Glomerular endothelial cell (primary cell): ENCODE measurements around the gene UBA1. TPM values are rescaled to one million over a fixed set of nuclear protein-coding genes. Genes with fewer than 3 reads are reported as not detected.
A peak's percentile ranks its signal among the peaks of the same experiment; 100 is the strongest.

ENCODE experiments used
- DNase-seq: peaks from one replicate; pipeline ENCODE4 v3.0.0-alpha.2; 2011; ENCODE audit warnings: low read depth, low spot score; ENCODE audit errors: extremely low read depth
- total RNA-seq: library from RNA; depleted of rRNA; stranded (reverse); fragments of >200 nt; gene quantifications from 2 replicates; pipeline ENCODE4 v1.2.3, GENCODE V29; 2015

Gene UBA1
- total RNA-seq = 252 and 278 TPM in 2 replicates

DNA sequence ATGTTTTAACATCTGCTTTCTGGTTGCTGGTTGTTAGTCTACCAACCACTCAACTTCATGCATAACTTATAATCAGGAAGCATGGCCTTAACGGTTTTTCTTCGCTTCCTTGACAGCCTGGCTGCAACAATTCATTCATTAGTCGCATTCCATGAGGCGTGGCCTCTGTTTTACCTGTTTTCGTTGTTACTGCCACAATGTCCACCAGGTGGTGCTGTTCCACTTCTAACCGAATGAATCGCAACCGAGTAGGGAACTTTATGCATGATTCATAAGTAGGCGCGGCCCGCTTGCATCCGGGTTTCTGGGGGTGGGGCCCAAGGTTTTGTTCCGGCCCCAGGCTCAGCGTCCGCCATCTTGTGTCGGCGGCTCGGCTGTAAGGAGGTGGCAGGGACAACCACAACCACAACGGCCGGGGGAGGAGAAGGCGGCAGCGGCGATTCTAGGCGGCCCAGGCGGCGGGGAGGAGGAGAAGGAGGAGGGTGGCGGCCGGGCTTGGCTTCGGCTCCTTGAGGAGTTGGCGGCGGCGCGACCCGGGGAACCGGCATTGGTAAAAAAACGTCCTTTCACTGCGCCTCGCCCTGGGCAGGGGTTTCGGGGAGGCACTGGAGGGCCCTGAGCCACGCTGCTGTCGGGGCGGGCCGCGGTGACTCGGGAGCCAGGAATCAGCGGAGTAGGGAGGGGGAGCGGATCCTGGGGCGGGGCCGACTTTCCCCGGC is at the start of gene UBA1:
TSS of gene UBA1 (plus strand) at position 355 of the 719 bp plus-strand sequence. CDS start 4,974 bp downstream, outside the sequence.
- peak; percentile 97 for DNase-seq

DNA sequence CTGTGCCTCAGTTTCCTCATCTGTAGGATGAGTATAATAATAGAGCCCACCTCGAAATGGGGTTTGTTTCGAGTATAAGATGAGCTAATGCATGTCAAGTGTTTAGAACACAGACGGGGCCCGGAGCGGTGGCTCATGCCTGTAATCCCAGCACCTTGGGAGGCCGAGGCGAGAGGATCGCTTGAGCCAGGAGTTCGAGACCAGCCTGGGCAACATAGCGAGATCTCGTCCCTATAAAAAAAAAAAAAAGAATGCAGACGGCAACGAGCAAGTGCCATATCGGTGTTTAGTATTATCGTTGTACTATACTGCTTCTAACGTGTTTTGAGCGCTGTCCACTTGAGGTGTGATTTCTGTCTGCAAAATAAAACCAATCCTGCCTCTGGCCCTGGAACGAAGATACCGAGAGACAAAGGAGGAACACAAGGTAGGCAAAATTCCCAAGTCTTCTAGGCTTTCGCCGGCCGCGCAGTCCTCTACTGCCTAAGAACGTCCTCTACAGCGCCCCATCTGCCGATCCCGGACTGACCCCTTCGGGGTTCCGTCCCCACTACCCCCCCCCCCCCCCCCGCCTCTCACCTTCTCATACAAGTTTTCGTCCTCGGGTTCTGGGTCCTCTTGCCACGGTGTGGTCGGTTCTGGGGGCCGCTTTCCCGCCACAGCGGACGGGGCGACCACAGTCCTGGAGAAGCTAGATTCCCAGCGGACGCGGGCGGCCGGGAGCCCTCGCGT is 49.6 kb upstream of the UBA1 start:
- no peak for DNase-seq

DNA sequence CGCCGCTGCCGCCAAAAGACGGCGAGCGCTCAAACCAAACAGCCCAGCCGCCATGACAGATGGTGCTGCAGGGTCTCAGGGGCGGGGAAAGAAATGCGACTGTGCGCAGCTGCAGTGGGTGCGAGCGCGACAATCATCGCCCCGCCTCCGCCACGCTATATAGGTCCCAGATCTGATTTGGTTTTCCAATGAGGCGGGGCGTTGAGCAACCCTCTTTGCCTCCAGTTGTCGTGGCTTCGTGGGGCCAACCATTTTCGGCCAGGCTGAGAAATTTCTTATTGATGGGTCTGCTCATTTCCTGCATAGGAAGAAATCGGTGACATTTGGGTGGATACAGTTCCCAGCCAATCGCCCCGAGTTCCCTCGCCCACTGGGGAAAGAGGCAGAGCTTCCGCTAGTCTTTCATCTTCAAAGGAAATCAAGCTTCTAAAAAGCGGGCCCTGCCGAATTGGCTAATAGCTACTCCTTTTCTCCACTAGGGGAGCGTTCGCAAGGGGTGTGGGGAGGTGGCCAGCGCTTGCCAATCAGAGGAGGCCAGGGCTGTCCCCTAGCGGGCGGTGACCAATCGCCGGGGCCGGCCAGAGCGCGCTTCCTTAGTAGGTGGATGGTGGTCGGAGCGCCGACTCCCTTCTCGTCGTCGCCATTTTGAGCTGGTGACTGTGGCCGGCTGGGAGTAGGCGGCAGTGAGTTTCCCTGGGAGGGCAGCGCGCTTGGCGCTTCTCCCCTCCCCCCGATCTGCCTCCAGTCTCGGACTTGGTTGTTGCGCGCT is 48.8 kb upstream of the UBA1 start, which contains the start of the genes NDUFB11 and RBM10:
TSS of gene NDUFB11 (minus strand) at position 77 of the 769 bp plus-strand sequence. CDS start at position 54, 23 bp downstream.
TSS of gene RBM10 (plus strand) at position 596 of the 769 bp plus-strand sequence. CDS start 2,261 bp downstream, outside the sequence.
- peak; percentile 60 for DNase-seq

DNA sequence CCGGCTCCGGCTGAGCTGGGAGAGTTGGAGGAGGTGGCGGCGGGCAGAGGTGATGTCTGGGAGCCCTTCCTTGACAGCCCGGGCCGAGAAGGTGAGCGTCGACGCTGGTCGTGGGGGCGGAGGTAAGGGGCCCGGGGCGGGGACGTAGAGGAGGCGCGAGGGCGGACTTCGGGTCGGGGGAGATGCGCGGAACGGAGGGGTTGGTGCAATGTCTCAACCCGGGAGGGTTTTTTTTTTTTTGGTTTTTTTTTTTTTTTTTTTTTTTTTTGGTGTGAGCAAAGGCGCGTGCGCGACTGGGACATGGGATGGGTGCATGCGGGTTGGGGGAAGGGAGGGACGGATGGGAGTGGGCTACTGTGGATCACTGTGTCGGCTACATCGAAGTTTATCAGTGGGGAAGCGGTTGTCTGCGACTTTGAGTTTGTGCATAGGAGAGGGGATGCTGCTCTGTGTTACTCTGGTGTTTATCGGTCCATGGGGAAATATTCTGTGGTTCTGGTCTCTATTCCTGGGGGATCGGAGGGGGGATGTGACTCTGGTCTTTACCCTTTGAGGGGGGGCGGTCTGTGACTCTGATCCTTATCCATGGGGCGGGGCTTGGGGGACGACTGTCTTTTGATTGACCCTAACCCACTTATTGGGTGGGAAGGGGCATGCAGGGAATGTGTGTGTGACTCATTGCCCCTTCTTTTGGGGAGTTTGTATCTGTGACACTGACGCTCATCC is 48.1 kb upstream of the UBA1 start:
- no peak for DNase-seq

DNA sequence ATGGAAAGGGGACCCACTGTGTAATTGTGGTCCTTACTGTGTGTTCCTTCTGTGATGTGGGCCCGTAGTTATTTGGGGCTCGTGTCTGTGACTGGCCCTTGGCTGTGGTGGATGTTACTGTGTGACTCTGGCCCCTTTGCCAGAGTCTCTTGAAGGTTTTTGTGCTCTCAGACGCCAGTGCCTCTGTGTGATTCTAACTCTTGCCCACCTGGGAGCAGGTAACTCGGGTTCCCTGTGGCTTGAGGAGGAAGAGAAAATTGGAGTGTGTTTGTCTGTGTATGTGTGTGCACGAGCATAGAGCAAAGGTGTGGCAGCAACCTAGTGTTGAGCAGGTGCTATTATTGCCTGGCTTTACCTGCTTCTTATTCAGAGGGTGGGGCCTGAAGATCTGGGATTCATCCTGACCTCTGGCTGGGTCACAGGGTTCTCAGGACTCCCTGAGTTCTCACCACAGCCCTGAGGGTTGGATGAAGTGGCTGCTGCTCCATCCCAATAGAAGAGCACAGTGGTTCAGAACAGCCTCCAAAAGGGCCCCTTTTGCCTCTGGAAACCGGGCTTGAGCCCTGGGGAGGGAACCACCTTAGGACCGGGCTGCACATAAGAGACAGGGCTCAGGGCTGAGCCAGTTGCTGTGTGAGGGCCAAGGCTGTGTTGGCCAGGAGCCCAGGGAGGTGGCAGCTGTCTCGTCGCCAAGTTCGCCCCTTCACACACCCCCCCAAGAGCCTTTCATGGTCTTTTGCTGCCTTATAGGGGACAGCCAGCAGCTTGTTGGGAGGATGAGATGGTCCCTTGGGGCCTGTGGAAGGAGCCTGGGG is 47.3 kb upstream of the UBA1 start:
- no peak for DNase-seq

DNA sequence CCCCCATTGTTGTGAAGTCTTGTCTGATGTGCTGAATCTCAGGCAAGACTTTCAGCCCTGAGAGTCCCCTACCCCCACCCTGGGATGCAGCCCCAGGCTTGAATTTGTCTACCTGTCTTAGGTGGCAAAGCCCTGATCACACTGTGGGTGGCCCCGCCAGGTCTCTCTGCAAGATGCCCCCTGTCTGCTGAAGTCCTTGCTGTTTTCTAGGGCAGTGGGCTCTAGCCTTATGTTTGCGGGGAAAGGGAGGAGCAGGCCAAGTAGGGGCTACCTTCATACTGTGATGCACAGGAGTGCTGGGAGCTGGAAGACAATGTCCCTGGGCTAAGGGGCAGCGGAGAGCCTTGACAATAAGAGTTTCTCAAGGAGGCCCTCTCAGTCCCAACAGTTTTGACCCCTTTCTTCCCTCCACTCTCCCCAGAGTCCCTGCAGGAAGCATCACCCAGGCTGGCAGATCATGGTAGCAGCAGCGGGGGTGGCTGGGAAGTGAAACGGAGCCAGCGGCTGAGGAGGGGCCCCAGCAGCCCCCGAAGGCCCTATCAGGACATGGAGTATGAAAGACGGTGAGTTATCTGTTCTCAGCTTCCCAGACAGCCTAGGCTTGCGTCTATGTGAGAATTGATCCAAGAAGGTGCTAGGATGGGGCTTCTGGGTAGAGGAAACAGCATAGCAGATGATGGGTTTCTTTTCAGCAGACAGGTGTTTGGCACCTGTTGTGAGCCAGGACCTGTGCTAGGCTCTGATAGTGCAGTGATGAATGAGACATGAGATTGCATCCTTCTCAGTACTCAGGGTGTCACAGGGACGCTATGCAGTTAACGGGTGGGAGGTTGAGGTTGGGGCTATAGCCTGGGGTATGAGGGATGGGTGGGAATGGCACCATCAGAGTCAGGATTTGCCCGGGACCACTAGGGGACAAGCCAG is 46.4 kb upstream of the UBA1 start:
- DNase-seq = no peak

- no peak for DNase-seq
These were observed 44.7 kb upstream of the UBA1 start for GRCh38 chrX:47148946-47149345.

GRCh38 chrX:47151435-47151834 is 42.2 kb upstream of the UBA1 start:
- DNase-seq = no peak

DNA sequence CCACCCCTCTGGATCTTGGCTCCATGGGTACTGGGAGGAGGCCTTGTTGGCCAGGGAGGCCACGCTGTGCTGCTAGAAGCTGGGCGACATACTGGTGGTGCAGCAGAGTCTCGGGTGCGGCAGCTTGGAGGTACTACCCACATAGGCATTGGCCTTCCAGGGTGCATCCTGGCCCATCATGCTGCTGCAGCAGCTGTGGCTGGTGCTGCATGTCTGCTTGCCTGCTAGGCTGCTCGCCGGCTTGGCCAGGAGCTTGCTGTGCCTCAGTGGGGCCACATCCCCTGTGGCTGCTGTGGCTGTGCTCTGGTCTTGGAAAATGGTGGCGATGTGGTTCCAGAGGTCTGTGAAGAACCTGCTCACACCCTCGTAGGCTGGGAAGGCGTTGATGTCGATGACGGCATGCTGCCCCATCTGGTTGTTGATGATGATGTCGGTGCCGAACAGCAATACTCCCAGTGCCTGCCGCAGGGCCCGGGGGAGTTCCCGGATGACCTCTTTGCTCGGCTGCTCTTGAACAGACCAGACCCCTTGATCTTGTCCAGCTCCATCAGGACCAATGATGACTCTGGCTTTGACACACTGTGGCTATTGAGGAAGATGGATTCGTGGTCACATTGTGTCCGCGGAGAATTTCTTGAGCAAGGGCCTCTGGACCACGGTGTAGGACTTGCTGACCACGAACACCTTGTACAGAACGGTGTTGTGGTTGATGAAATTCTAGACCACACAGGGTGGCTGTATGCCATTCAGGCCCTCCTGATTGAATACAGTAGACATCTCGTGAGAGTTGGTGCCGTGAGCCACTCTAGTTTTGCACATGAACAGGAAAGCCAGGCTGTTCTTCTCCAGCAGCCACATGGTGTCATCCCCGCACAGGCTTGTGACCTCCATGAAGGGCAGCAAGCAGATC is 36.8 kb upstream of the UBA1 start:
- DNase-seq = no peak

- no peak for DNase-seq
These were observed 35.5 kb upstream of the UBA1 start for GRCh38 chrX:47158131-47158530.

DNA sequence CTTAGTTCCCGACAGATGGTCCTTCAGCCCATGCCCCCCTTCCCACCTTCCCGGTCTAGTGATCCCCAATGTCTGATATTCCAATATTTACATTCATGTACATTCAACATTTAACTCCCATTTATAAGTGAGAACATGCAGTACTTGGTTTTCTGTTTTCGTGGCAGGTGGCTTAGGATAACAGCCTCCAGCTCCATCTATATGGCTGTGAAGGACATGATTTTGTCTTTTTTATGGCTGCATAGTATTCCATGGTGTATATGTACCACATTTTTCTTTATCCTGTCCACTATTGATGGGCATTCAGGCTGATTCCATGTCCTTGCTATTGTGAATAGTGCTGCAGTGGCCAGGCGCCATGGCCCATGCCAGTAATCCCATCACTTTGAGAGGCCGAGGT is 34.8 kb upstream of the UBA1 start:
- no peak for DNase-seq

- no peak for DNase-seq
These were observed 32.8 kb upstream of the UBA1 start for GRCh38 chrX:47160781-47161180.

DNA sequence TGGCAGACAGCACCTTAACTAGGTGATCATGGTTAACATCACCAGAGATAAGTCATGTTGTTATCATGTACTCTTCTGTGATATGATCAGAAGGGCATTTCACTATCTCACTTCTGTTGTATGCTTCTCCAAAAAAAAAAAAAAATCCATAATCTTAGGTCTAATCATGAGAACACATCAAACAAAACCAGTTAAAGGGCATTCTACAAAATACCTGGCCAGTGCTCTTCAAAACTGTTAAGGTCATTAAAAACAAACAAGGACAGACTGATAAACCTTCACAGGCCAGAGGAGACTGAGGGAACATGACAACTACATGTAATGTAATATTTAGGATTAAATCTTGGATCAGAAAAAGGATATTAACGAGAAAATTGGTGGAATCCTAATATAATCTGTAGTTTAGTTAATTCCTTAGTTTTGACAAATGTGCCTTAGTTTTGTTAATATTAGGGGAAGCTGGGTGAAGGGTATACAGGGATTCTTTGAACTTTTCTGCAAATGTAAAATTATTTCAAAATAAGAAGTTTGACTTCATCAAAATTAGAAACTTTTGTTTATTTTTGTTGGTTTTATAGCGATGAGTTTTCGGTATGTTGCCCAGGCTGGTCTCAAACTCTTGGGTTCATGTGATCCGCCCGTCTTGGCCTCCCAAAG is 30.6 kb upstream of the UBA1 start:
- DNase-seq = no peak

GRCh38 chrX:47164420-47164819 is 29.2 kb upstream of the UBA1 start:
- DNase-seq = no peak

GRCh38 chrX:47166126-47166525 is 27.5 kb upstream of the UBA1 start:
- no peak for DNase-seq

- no peak for DNase-seq
These were observed 25.0 kb upstream of the UBA1 start for GRCh38 chrX:47168495-47169073.

DNA sequence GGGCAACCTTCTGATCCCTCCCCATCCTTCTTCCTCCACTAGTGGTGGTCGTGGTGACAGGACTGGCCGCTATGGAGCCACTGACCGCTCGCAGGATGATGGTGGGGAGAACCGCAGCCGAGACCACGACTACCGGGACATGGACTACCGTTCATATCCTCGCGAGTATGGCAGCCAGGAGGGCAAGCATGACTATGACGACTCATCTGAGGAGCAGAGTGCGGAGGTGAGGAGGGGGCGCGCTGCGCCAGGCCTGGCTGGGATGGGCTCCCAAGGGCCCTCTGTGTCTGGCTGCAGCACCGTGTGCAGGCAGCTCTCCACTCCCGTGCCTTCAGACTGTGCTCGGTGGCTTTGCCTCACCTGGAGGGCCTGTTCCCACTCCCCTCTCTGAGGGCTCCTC is 24.4 kb upstream of the UBA1 start:
- no peak for DNase-seq
